Neural cell (in vitro differentiated cells): ENCODE measurements around the gene RAMP2. TPM values are rescaled to one million over a fixed set of nuclear protein-coding genes. Genes with fewer than 3 reads are reported as not detected.

Experiments
- H2AFZ ChIP-seq: fragments of 200-600, 300-800 bp; sonication (generic), shearing (Covaris generic); 2 replicates; pipeline ENCODE4 v1.6.0; 2014; ENCODE audit warnings: low read depth, mild to moderate bottlenecking, antibody characterized with exemption, low read length, moderate library complexity
- H3F3A ChIP-seq: fragments of 200-600 bp; shearing (Covaris generic); 2 replicates; pipeline ENCODE4 v1.6.1; 2016; ENCODE audit warnings: mild to moderate bottlenecking, moderate library complexity, mixed read lengths, antibody characterized with exemption, low read length; ENCODE audit not compliant: insufficient read depth, poor library complexity, severe bottlenecking
- H3K27ac ChIP-seq: fragments of 200-600, 300-800 bp; sonication (generic), shearing (Covaris generic); 2 replicates; pipeline ENCODE4 v1.5.1; 2014; ENCODE audit warnings: mild to moderate bottlenecking, low read length, moderate library complexity
- H3K27me3 ChIP-seq: fragments of 300-800, 200-600 bp; sonication (generic), shearing (Covaris generic); 2 replicates; pipeline ENCODE4 v1.6.0; 2014; ENCODE audit warnings: mild to moderate bottlenecking, low read depth, low read length, moderate library complexity; ENCODE audit not compliant: insufficient read depth
- H3K36me3 ChIP-seq: fragments of 300-800, 200-600 bp; sonication (generic), shearing (Covaris generic); 2 replicates; pipeline ENCODE4 v1.5.1; 2014; ENCODE audit warnings: mild to moderate bottlenecking, antibody characterized with exemption, low read length, moderate library complexity; ENCODE audit not compliant: insufficient read depth
- H3K4me2 ChIP-seq: fragments of 300-800, 200-600 bp; sonication (generic), shearing (Covaris generic); 2 replicates; pipeline ENCODE4 v1.6.0; 2014; ENCODE audit warnings: mild to moderate bottlenecking, low read length
- H3K4me3 ChIP-seq: fragments of 300-800, 200-600 bp; sonication (generic), shearing (Covaris generic); 2 replicates; pipeline ENCODE4 v1.5.1; 2014; ENCODE audit warnings: mild to moderate bottlenecking, low read length, moderate library complexity
- H3K79me2 ChIP-seq: fragments of 200-600 bp; shearing (Covaris generic); replicated peaks from 2 replicates; pipeline ENCODE4 v1.6.0; 2014; ENCODE audit warnings: mild to moderate bottlenecking, low read length, moderate library complexity; ENCODE audit not compliant: insufficient read depth
- H3K9ac ChIP-seq: fragments of 300-800, 200-600 bp; sonication (generic), shearing (Covaris generic); 2 replicates; pipeline ENCODE4 v1.6.1; 2016; ENCODE audit warnings: mild to moderate bottlenecking, low read length, mixed read lengths
- H3K9me2 ChIP-seq: fragments of 200-600 bp; shearing (Covaris generic); 2 replicates; pipeline ENCODE4 v1.6.1; 2016; ENCODE audit warnings: mild to moderate bottlenecking, low read length, mixed read lengths; ENCODE audit not compliant: insufficient read depth
- H3K9me3 ChIP-seq: fragments of 200-600, 300-800 bp; sonication (generic), shearing (Covaris generic); 2 replicates; pipeline ENCODE4 v1.6.1; 2016; ENCODE audit warnings: mild to moderate bottlenecking, mixed run types, low read length, moderate library complexity, mixed read lengths
- H4K20me1 ChIP-seq: fragments of 200-600 bp; shearing (Covaris generic); 2 replicates; pipeline ENCODE4 v1.6.1; 2016; ENCODE audit warnings: mild to moderate bottlenecking, mixed run types; ENCODE audit not compliant: insufficient read depth
- CTCF ChIP-seq: fragments of 450-650 bp; IDR thresholded peaks from 2 replicates; pipeline ENCODE4 v1.5.1; 2014; ENCODE audit warnings: antibody characterized with exemption, mild to moderate bottlenecking, moderate library complexity; ENCODE audit not compliant: poor library complexity, severe bottlenecking
- EP300 ChIP-seq: fragments of 450-650 bp; conservative IDR thresholded peaks from 2 replicates; pipeline ENCODE4 v1.6.1; 2014; ENCODE audit warnings: antibody characterized with exemption, mild to moderate bottlenecking, moderate library complexity; ENCODE audit not compliant: poor library complexity, severe bottlenecking
- EZH2 ChIP-seq: fragments of 200-600, 300-800 bp; shearing (Covaris generic), sonication (generic); IDR thresholded peaks from 2 replicates; pipeline ENCODE4 v1.6.1; 2014; ENCODE audit warnings: antibody characterized with exemption, low read length, borderline replicate concordance, mild to moderate bottlenecking; ENCODE audit not compliant: insufficient read depth, poor library complexity, severe bottlenecking
- MXI1 ChIP-seq: fragments of 450-650 bp; conservative IDR thresholded peaks from 2 replicates; pipeline ENCODE4 v1.6.1; 2014; ENCODE audit warnings: antibody characterized with exemption, mild to moderate bottlenecking; ENCODE audit not compliant: poor library complexity, severe bottlenecking
- POLR2AphosphoS5 ChIP-seq: IDR thresholded peaks from 2 replicates; pipeline ENCODE4 v1.6.1; 2012
- RAD21 ChIP-seq: fragments of 450-650 bp; conservative IDR thresholded peaks from 2 replicates; pipeline ENCODE4 v1.6.1; 2014; ENCODE audit warnings: antibody characterized with exemption, mild to moderate bottlenecking, moderate library complexity
- REST ChIP-seq: IDR thresholded peaks from 2 replicates; pipeline ENCODE4 v1.6.1; 2012; ENCODE audit warnings: borderline replicate concordance
- SMC3 ChIP-seq: fragments of 450-650 bp; conservative IDR thresholded peaks from 2 replicates; pipeline ENCODE4 v1.6.1; 2014; ENCODE audit warnings: antibody characterized with exemption, mild to moderate bottlenecking, moderate library complexity; ENCODE audit not compliant: poor library complexity
- TAF1 ChIP-seq: IDR thresholded peaks from 2 replicates; pipeline ENCODE4 v1.6.1; 2012; ENCODE audit warnings: low read depth
- polyA plus RNA-seq: library from polyadenylated mRNA; depleted of rRNA; stranded (reverse); fragments of >200 nt; gene quantifications from 2 replicates; pipeline ENCODE4 v1.2.3, GENCODE V29; 2014

The RAMP2 gene
- polyA plus RNA-seq, 1 donor from 2014 or later = 2.1 TPM

- Histone ChIP-seq H3K9ac (no peak overlapping the region), H3K27me3 (peaks cover 31% of the 10 kb centered on the region), H3K4me2 (no peak overlapping the region), H4K20me1 (no peaks in the 10 kb centered on the region), H3F3A (no peaks in the 10 kb centered on the region), H3K79me2 (no peaks in the 10 kb centered on the region), H3K9me3 (no peaks in the 10 kb centered on the region), H3K4me3 (no peak overlapping the region), H3K36me3 (no peaks in the 10 kb centered on the region), H2AFZ (no peak overlapping the region), H3K9me2 (no peaks in the 10 kb centered on the region), H3K27ac (no peak overlapping the region)
- no peak for TF ChIP-seq TAF1
- no peak for TF ChIP-seq RAD21
- TF ChIP-seq EZH2 = no peak
- TF ChIP-seq REST = no peak
These were observed 17.5 kb downstream of the RAMP2 start for GRCh38 chr17:42778570-42778969.

GRCh38 chr17:42779304-42779935, 18.4 kb downstream of the RAMP2 start:
- no peaks in the 10 kb centered on the region for H3K36me3 ChIP-seq
- H3K9me2 ChIP-seq = no peaks in the 10 kb centered on the region
- H3K4me2 ChIP-seq = no peak overlapping the region
- H2AFZ ChIP-seq = no peak overlapping the region
- H3K27me3 ChIP-seq = peaks cover 31% of the 10 kb centered on the region
- TF ChIP-seq TAF1 (no peak), MXI1 (no peak), POLR2AphosphoS5 (no peak)
- H4K20me1 ChIP-seq = no peaks in the 10 kb centered on the region
- H3K4me3 ChIP-seq = no peak overlapping the region
- no peaks in the 10 kb centered on the region for H3F3A ChIP-seq
- no peaks in the 10 kb centered on the region for H3K79me2 ChIP-seq
- H3K9me3 ChIP-seq = no peaks in the 10 kb centered on the region
- no peak overlapping the region for H3K9ac ChIP-seq
- no peak overlapping the region for H3K27ac ChIP-seq

GRCh38 chr17:42779936-42780850, 19.2 kb downstream of the RAMP2 start, which contains the start of gene WNK4:
Gene WNK4 (plus strand): TSS chr17:42780610. CDS start chr17:42780699, 89 bp downstream.
- Histone ChIP-seq H2AFZ (no peak within 1 kb of the TSS), H3F3A (no peaks in the 10 kb centered on the region), H3K27me3 (peaks cover 31% of the 10 kb centered on the region), H3K79me2 (no peaks in the 10 kb centered on the region), H3K9ac (peak within 1 kb of the TSS; percentile 3), H4K20me1 (no peaks in the 10 kb centered on the region), H3K9me2 (no peaks in the 10 kb centered on the region), H3K27ac (no peak within 1 kb of the TSS), H3K4me2 (no peak within 1 kb of the TSS), H3K4me3 (peak within 1 kb of the TSS; percentile 56), H3K9me3 (no peaks in the 10 kb centered on the region), H3K36me3 (no peaks in the 10 kb centered on the region)
- TF ChIP-seq EZH2 (no peak), RAD21 (no peak), TAF1 (no peak), POLR2AphosphoS5 (no peak), REST (no peak), MXI1 (no peak), SMC3 (no peak), EP300 (no peak), CTCF (no peak)
